Stimulated activated CD8-positive, alpha-beta memory T cell treated with anti-CD3 and anti-CD28 coated beads, Interleukin-12 subunit alpha, Interleukin-12 subunit beta, amount 100 ng/mL, for 4 hours (primary cell): ENCODE data around the gene ATRN.

Experiments
- DNase-seq: peaks from one replicate; pipeline ENCODE4 v3.0.0-alpha.2; 2020; ENCODE audit warnings: low read depth

ATRN gene

GRCh38 chr20:3628502-3629314 lies 157.9 kb downstream of the ATRN start:
- DNase-seq, result no peak

- DNase-seq, result no peak
Observed at GRCh38 chr20:3629893-3630292, 159.1 kb downstream of the ATRN start.

GRCh38 chr20:3630429-3630828 lies 159.6 kb downstream of the ATRN start:
- no peak for DNase-seq

GRCh38 chr20:3631534-3631933 lies 160.7 kb downstream of the ATRN start:
- DNase-seq, result no peak

DNA sequence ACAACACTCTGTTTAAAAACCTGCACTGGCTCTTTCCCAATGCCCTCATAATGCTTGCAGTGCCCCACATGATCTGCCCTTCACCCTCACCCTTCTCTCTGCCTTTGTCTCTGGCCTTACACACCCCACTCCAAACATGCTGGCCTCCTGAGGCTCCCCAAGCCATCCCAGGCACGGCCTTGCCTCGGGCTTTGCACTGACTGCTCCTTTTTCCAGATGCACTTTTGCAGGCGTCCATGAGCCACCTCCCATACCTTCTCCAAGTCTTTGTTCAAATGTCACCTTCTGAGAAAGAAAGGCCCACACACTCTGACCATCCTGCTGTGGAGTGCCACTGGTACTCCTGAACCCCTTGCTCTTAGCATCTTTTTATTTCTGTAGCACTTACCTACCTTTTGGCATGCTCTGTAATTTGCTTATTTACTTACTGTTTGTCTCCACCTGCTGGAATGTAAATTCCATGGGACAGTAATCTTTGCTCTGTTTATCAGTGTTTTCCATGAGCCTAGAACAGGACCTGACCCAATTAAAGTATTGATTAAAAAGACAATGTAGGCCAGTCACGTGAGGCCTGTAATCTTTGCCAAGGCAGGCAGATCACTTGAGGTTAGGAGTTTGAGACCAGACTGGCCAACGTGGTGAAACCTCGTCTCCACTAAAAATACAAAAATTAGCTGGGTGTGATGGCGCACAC lies 161.6 kb downstream of the ATRN start:
- no peak for DNase-seq

DNA sequence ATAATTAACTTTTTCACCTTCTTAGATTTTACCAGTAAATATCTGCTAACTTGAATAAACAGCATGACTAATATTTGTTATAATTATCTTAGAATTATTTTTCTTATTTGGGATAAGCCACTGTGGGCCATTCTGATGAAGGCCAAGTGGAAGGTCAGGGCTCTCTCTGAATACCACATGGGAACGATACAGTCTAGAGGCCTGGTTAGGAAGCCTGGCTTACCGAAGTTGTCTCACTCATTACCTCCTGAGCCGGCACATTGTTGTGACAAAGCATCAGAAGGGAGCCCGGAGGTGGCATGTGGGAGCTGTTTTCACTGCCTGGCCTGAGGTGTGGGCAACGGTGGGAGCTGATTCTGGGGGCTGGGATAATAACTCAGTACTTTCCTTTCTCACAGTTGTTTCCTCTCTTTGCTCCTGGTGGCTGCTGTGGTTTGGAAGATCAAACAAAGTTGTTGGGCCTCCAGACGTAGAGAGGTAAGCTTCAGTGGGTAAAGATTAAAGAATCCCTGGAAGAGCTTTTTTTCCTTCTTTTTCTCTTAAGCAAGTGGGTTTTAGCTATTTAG lies 163.2 kb downstream of the ATRN start:
- DNase-seq, result no peak

DNA sequence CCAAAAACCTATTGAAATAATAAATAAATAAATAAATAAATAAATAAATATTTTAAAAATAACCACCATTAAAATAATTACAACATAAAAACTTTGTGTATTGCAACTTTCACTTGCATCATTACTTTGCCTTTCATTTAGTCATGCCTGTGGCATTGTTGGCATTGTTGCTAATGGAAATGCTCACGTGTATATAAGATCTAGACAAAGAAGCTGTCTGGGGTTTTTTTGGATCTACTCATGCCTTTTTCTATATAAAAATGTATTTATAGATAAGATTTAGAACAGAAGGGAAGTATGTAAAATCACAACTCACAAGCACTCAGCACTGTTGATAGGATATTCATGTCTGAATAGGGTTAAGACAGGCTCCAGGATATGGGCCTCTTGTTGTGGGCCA lies 164.5 kb downstream of the ATRN start:
- no peak for DNase-seq

DNA sequence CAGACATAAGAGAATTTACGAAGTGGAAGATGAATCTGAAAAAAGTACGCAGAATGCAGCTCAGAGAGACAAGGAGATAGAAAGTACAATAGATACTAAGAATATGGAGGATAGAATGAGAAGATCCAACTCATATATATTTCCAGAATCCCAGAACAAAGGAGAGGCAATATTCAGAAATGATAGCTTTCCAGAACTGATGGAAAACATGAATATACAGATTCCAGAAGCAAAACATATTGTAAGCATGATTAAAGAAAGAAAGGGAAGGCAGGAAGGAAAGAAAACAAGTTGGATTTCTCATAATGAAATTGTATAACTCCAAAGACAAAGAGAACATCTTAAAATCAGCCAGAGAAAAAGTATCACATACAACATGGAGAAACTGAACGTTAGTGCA lies 169.4 kb downstream of the ATRN start:
- no peak for DNase-seq

- no peak for DNase-seq
Observed at GRCh38 chr20:3645309-3646066, 174.7 kb downstream of the ATRN start.

DNA sequence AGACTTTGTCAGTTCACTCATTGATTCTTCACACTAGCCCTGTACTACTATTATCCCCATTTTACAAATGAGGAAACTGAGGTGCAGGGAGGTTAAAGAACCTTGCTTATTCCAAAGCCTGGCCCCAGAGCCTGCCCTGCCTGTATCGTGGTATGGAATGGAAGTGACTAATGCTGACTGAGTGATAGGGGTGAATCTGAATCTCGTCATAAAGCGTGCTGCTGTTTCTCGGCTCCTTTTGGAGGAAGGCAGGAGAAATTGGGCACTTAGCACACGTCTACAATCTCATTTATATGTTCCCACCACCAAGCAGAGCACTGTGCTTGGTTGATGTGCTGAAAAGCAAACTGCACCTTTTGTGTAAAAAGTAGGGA lies 175.2 kb downstream of the ATRN start:
- no peak for DNase-seq

- DNase-seq, result no peak
Observed at GRCh38 chr20:3646651-3647050, 175.8 kb downstream of the ATRN start.

GRCh38 chr20:3647473-3647872 lies 176.7 kb downstream of the ATRN start:
- no peak for DNase-seq

GRCh38 chr20:3648951-3649350 lies 178.1 kb downstream of the ATRN start:
- DNase-seq, result no peak

DNA sequence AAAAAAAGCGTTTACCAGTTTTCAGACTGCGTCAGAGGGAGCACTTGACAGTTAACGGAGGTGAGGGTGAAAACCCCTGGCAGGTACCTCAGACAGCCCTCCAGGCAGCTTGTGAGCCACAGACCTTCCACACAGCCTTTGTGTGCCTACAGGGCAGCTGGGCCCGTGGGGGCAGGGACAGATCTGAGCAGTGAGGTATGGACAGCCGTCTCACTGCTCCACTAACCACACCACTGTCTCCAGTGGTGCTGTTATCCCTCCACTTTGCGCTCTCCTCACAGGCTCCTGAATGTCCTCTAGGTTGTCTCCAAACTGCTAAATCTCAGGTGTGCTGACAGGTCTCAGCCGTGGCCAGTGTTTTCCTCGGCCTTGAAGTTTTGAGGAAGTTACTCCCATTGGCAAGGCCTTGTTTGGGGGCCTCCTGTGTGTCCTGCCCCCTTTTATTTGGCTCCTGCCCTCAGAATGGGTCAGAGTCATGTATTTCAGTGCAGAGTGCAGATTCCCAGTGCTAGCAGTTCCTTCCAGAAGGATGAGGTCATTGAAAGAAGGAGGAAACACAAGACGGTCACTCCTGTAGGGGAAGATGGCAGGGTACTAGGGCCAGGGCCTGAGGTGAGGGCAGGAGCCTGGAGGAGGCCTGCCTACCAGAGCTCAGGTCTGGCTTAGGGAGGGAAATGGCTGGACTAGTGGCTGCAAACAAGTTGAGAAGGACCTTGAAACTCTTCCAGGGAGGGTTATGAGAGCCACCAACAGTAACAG lies 180.6 kb downstream of the ATRN start:
- no peak for DNase-seq

GRCh38 chr20:3652221-3652620 lies 181.4 kb downstream of the ATRN start:
- no peak for DNase-seq

DNA sequence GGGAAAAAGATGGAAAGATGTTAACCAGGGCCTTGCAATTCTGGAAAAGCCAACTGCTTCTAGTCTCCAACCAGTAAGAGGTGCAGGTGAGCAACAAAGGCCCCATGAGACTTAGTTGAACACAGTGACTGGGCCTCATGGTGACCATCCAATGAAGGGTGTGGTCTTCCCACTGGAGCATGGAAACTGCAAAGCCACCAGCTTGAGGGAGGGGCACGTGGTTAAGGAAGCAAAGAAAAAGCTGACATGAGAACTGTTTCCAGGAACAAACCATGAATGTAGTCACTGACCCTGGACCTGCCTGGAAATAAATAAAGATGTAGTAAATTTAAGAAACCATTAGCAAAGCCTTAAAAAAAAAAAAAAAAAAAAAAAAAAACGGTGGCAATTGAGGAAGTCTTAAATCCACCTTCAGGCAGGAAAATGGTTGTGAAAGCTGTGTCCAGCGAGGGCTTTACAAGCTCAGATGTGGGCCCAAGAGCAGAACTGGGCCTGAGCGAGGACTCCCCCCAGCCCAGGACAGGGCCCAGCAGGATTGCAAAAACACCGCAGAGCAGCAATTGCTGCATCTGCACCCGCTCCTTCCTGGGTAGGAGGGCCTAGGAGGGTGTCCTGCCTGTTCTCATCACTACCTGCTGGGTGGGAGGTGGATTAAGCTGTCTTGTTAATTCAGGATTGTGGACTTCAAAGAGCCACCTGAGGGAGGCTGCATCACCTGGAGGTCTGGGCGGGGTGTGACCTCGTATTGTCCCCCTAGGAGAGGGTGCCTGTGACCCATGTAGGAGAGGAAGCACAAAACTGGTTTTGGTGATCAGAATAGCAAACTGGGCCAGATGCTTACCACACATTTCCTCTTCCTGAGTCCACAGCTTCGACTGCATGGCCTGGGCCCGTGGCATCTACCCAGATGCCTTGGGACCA lies 182.1 kb downstream of the ATRN start:
- no peak for DNase-seq

- DNase-seq, result no peak
Observed at GRCh38 chr20:3653921-3654320, 183.1 kb downstream of the ATRN start.

DNA sequence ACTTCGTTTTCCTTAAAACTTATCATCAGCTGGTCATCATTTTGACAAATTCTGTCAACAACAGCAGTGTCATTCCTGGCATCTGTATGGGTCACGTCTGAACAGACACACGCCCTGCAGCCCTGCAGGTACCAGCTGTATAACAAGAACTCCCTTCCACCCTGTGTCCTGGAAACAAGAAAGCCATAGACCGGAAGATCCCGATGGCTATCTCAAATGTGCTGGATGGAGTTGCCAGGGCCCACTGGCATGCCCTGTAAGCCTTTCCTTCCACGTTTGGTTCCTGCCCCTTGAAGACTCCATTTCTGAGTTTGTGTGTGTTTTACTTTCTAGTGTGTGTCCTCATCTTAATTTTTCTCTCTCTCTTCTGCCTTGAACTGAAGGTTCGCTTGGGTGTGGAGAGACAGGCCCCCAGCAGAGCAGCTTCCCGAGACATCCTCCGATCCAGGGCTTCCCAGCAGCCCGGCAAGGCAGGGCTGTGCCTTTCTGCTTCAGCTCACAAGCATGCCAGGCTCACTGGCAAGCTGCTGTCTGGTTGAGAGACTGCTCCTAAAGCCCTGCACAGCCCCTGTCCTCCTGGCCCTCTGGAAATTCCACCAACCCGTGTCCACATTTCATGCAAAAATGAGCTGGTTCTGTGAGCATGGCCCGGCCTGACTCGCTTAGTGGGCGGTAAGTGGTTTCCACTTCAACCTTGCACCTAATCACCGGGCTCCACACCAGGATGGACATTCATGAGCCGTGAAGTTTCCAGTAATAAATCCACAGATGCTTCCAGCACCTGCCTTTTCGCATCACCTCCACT lies 183.7 kb downstream of the ATRN start:
- DNase-seq, result no peak

DNA sequence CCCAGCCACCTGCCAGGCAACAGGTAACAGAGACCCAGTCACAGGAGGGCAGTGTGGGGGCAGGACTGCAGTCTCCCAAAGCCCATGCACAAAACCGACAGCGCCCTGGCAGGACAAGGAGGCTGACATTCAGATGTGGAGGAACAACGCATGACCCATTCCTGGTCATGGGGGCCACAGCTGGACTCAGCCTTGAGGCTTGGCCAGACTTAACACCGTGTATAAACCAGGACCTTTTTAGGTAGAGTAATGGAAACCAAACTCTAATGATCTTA lies 184.2 kb downstream of the ATRN start:
- DNase-seq, result no peak

DNA sequence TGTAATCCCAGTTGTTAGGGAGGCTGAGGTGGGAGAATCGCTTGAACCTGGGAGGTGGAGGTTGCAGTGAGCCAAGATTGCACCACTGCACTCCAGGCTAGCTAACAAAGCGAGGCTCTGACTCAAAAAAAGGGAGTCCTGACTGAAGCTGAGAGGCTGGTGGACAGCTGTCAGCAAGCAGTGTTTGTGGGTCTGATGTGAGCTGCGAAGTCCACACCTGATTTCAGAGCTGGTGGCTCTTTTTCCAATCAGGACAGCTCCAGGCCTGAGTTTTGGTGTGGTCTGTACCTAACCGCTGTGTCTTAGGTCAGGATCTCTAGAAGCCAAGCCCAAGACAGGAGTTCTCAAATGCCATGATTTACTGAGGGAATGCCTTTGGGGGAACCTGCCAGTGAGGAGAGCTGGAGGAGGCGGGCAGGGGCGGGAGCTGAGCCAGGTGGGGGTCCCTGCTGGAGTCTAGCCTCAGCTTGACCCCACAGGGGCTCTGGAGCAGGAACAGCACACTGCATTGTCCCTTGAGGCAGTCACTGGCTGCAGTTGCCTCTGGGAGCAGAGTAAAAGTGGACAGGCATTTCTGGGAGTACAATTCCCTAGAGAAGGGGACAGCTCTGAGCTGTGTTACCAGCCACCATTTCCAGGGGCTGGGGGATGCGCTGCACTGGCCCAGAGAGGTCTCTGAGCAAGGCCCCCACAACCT lies 187.3 kb downstream of the ATRN start:
- no peak for DNase-seq
